GM12878 (cell line): ENCODE measurements around the gene DENND1C. TPM values are rescaled to one million over a fixed set of nuclear protein-coding genes. Genes with fewer than 3 reads are reported as not detected.

Source experiments
- ATAC-seq: fragments of 200-7000 bp; cut with Tn5 transposase; 3 replicates; pipeline ENCODE4 v1.9.1; 2020; ENCODE audit warnings: mild to moderate bottlenecking, moderate library complexity
- BruUV-seq: library from RNA; stranded (reverse); fragments of 400-500 nt; replicated peaks from 2 replicates; lab custom pipeline; 2021; lab: Mats Ljungman, UMichigan
- CTCF ChIA-PET: fragments of 300-600 bp; sonication (Branson Sonifier 250); formaldehyde crosslinking; extraction: SDS; loops from one replicate; lab custom pipeline; 2021; ENCODE audit warnings: inconsistent platforms; lab: Yijun Ruan, JAX
- POLR2A ChIA-PET: fragments of 350-600 bp; formaldehyde crosslinking; extraction: SDS; loops from one replicate; lab custom pipeline; 2021; ENCODE audit warnings: inconsistent platforms; lab: Charles Lee
- RAD21 ChIA-PET: fragments of 300-600 bp; sonication (Branson Sonifier 250); formaldehyde crosslinking; loops from one replicate; lab custom pipeline; 2023; ENCODE audit warnings: antibody characterized with exemption; ENCODE audit not compliant: unreplicated experiment; lab: Charles Lee
- SMC1A ChIA-PET: fragments of 300-600 bp; sonication (Branson Sonifier 250); formaldehyde crosslinking; loops from one replicate; lab custom pipeline; 2023; ENCODE audit not compliant: unreplicated experiment, uncharacterized antibody; lab: Charles Lee
- DNase-seq: peaks from one replicate; pipeline ENCODE4 v3.0.0-alpha.2; 2011; ENCODE audit warnings: low read depth, low spot score
- FAIRE-seq: peaks from 3 replicates; lab custom pipeline; 2011; peaks lifted over from hg19 to GRCh38; lab: Jason Lieb, UNC
- H2AFZ ChIP-seq: 2 replicates; pipeline ENCODE4 v1.6.0; 2011; ENCODE audit warnings: low read depth, low read length, control low read depth; ENCODE audit not compliant: control insufficient read depth
- H3K27ac ChIP-seq: 2 replicates; pipeline ENCODE4 v1.5.1; 2011; ENCODE audit warnings: control low read depth; ENCODE audit not compliant: control insufficient read depth, insufficient read depth
- H3K27me3 ChIP-seq, 2 experiments: replicated peaks in 1 of 2; 2 replicates each; pipeline versions ENCODE4 v1.6.0 to v1.6.1; 2011; ENCODE audit warnings: low read length in 1 of 2; ENCODE audit not compliant: control insufficient read depth in 2 of 2, insufficient read depth in 2 of 2
- H3K36me3 ChIP-seq, 2 experiments: 2 replicates each; pipeline ENCODE4 v1.5.1; 2011; ENCODE audit warnings: low read length in 1 of 2; ENCODE audit not compliant: control insufficient read depth in 2 of 2, insufficient read depth in 2 of 2
- H3K4me1 ChIP-seq: 2 replicates; pipeline ENCODE4 v1.6.1; 2011; ENCODE audit warnings: mild to moderate bottlenecking, low read length, moderate library complexity, mixed read lengths; ENCODE audit not compliant: control insufficient read depth, insufficient read depth
- H3K4me2 ChIP-seq: 2 replicates; pipeline ENCODE4 v1.6.0; 2011; ENCODE audit warnings: control low read depth; ENCODE audit not compliant: control insufficient read depth, insufficient read depth
- H3K4me3 ChIP-seq: fragments of 200-600 bp; sonication (generic); 2 replicates; pipeline ENCODE4 v1.5.1; 2016
- H3K79me2 ChIP-seq: 2 replicates; pipeline ENCODE4 v1.6.0; 2011; ENCODE audit warnings: low read length; ENCODE audit not compliant: control insufficient read depth, insufficient read depth
- H3K9ac ChIP-seq: 2 replicates; pipeline ENCODE4 v1.8.0; 2011; ENCODE audit warnings: low read length, control low read depth, mixed read lengths; ENCODE audit not compliant: control insufficient read depth, insufficient read depth
- H3K9me3 ChIP-seq: replicated peaks from 3 replicates; pipeline ENCODE4 v1.5.1; 2011; ENCODE audit warnings: mild to moderate bottlenecking, low read length; ENCODE audit not compliant: control insufficient read depth, insufficient read depth
- H4K20me1 ChIP-seq: 2 replicates; pipeline ENCODE4 v1.6.0; 2011; ENCODE audit not compliant: control insufficient read depth, insufficient read depth
- BCL3 ChIP-seq: IDR thresholded peaks from 2 replicates; pipeline ENCODE4 v1.6.1; 2011; ENCODE audit warnings: borderline replicate concordance, low read depth, mild to moderate bottlenecking, moderate library complexity, low read length; ENCODE audit not compliant: insufficient read depth, poor library complexity, severe bottlenecking
- BRCA1 ChIP-seq: IDR thresholded peaks from 2 replicates; pipeline ENCODE4 v1.6.1; 2011; ENCODE audit warnings: low read depth, low read length, improper control_type of control experiment
- E4F1 ChIP-seq: fragments of 450-650 bp; IDR thresholded peaks from 2 replicates; pipeline ENCODE4 v1.6.1; 2018; ENCODE audit warnings: borderline replicate concordance, mild to moderate bottlenecking; ENCODE audit not compliant: partially characterized antibody
- FOXK2 ChIP-seq: fragments of 450-650 bp; IDR thresholded peaks from 2 replicates; pipeline ENCODE4 v1.6.1; 2017; ENCODE audit warnings: mild to moderate bottlenecking, moderate library complexity
- HDAC6 ChIP-seq: fragments of 200-600 bp; sonication (generic); IDR thresholded peaks from one replicate; pipeline ENCODE4 v1.8.0; 2017; ENCODE audit warnings: antibody characterized with exemption; ENCODE audit not compliant: unreplicated experiment
- IRF4 ChIP-seq: IDR thresholded peaks from 2 replicates; pipeline ENCODE4 v1.6.1; 2011; ENCODE audit warnings: low read depth, low read length
- JUND ChIP-seq: IDR thresholded peaks from 2 replicates; pipeline ENCODE4 v1.6.1; 2012; ENCODE audit warnings: low read depth, mild to moderate bottlenecking, low read length, improper control_type of control experiment, moderate library complexity
- MTA3 ChIP-seq: IDR thresholded peaks from 2 replicates; pipeline ENCODE4 v1.6.1; 2012; ENCODE audit warnings: low read length, inconsistent platforms, borderline replicate concordance
- SMAD1 ChIP-seq: fragments of 450-650 bp; IDR thresholded peaks from 2 replicates; pipeline ENCODE4 v1.6.1; 2018; ENCODE audit warnings: mild to moderate bottlenecking, low read depth; ENCODE audit not compliant: partially characterized antibody
- SMARCA5 ChIP-seq: fragments of 450-650 bp; IDR thresholded peaks from 2 replicates; pipeline ENCODE4 v1.6.1; 2017; ENCODE audit warnings: mild to moderate bottlenecking
- SMC3 ChIP-seq: IDR thresholded peaks from 2 replicates; pipeline ENCODE4 v1.6.1; 2011; ENCODE audit warnings: low read length, improper control_type of control experiment, borderline replicate concordance
- TCF7 ChIP-seq: IDR thresholded peaks from 2 replicates; pipeline ENCODE4 v1.6.1; 2014; ENCODE audit warnings: antibody characterized with exemption, borderline replicate concordance
- WRNIP1 ChIP-seq: IDR thresholded peaks from 2 replicates; pipeline ENCODE4 v1.6.1; 2011; ENCODE audit warnings: low read depth, low read length, improper control_type of control experiment, borderline replicate concordance
- ZNF384 ChIP-seq: IDR thresholded peaks from 2 replicates; pipeline ENCODE4 v1.6.1; 2012; ENCODE audit warnings: low read depth, mild to moderate bottlenecking, low read length, improper control_type of control experiment, borderline replicate concordance
- ZNF622 ChIP-seq: fragments of 450-650 bp; IDR thresholded peaks from 2 replicates; pipeline ENCODE4 v1.6.1; 2017; ENCODE audit warnings: mild to moderate bottlenecking, inconsistent platforms
- ZNF687 ChIP-seq: fragments of 450-650 bp; IDR thresholded peaks from 2 replicates; pipeline ENCODE4 v1.6.1; 2017; ENCODE audit warnings: mild to moderate bottlenecking, moderate library complexity
- WGBS: methylation state at CpG from one replicate; pipeline ENCODE4 v1.1.6; 2016; ENCODE audit warnings: low lambda C conversion rate; ENCODE audit not compliant: insufficient replicate concordance, insufficient coverage; ENCODE audit errors: missing lambda C conversion rate; 5-methylcytosine and 5-hydroxymethylcytosine counted together
- in situ Hi-C: fragments of 300-500 bp; cut with MboI; formaldehyde crosslinking; loops from 9 replicates; pipeline ENCODE4 v1.14.3; 2018; ENCODE audit warnings: mixed read lengths
- intact Hi-C: fragments of 100-400 bp; cut with micrococcal nuclease; formaldehyde crosslinking; loops from one replicate; pipeline ENCODE4 v1.14.2; 2022; ENCODE audit not compliant: unreplicated experiment
- polyA plus RNA-seq, 11 experiments: library from polyadenylated mRNA; depleted of rRNA in 4 of 11; unstranded in 6 of 11; stranded (reverse) in 5 of 11; fragments of >200 nt; fragmentation: Nextera tagmentation in 4 of 11; fragmentation: Illumina TruSeq in 1 of 11; extraction: Ambion mirVana in 4 of 11; extraction: Trizol in 1 of 11; gene quantifications; 1 replicate in 1 of 11; 2 replicates in 10 of 11; pipeline versions ENCODE4 v1.2.1 to v1.2.3, GENCODE V29; 2011 to 2016; ENCODE audit warnings: inconsistent platforms in 2 of 11, missing spikeins in 2 of 11, low read depth in 1 of 11
- total RNA-seq, 4 experiments: library from RNA; depleted of rRNA in 3 of 4; stranded (reverse); fragments of >200 nt in 3 of 4; fragmentation: Illumina TruSeq in 1 of 4; extraction: Trizol in 1 of 4; gene quantifications; 2 replicates each; pipeline versions ENCODE4 v1.2.1 to v1.2.3, GENCODE V29; 2013 to 2021

DENND1C gene
- total and polyA plus RNA-seq, 10 of the 15 experiments (the other 5 are each of a cell fraction or from before 2014, with no cell fraction given) = 2.4 to 54.3 (median 32.7) TPM

- H3K9me3 ChIP-seq = no peaks in the 10 kb centered on the region
- ChIA-PET RAD21 (no interaction called here), CTCF (interaction anchor here (0.7 to 2.8 kb wide), 2 partner anchors 41 to 349 kb away, joined by 3 to 16 read pairs; no protein-coding TSS in a partner anchor), POLR2A (interaction anchor here (0.8 kb wide), 1 partner anchor 51 kb away, joined by 3 read pairs; no protein-coding TSS in a partner anchor), SMC1A (no interaction called here)
- H2AFZ ChIP-seq = no peak overlapping the region
- no peak for ATAC-seq
- H3K27me3 ChIP-seq = no peaks in the 10 kb centered on the region
- in situ Hi-C loops (no loop called here), intact Hi-C loops (no loop called here)
- FAIRE-seq = no peak
- BruUV-seq = no TSS peak
- no peak for DNase-seq
- no peak overlapping the region for H3K4me3 ChIP-seq
- no peak overlapping the region for H3K4me2 ChIP-seq
- peaks cover 13% of the 10 kb centered on the region for H3K4me1 ChIP-seq
- no peaks in the 10 kb centered on the region for H3K36me3 ChIP-seq
- H3K9ac ChIP-seq = no peak overlapping the region
- 28% methylated on average over 8 of the region's 9 CpGs for WGBS
- no peak overlapping the region for H3K27ac ChIP-seq
- peaks cover 14% of the 10 kb centered on the region for H3K79me2 ChIP-seq
- H4K20me1 ChIP-seq = no peaks in the 10 kb centered on the region
- TF ChIP-seq TCF7 (no peak), MTA3 (no peak), BCL3 (no peak), SMAD1 (no peak), WRNIP1 (no peak), ZNF384 (no peak), ZNF622 (no peak), FOXK2 (no peak), BRCA1 (no peak), E4F1 (no peak), JUND (no peak), SMARCA5 (no peak), IRF4 (no peak), HDAC6 (no peak), SMC3 (no peak), ZNF687 (no peak)
These were observed 32.5 kb upstream of the DENND1C start for GRCh38 chr19:6514089-6514488.
